ENCODE results near the gene RADIL.

DNA sequence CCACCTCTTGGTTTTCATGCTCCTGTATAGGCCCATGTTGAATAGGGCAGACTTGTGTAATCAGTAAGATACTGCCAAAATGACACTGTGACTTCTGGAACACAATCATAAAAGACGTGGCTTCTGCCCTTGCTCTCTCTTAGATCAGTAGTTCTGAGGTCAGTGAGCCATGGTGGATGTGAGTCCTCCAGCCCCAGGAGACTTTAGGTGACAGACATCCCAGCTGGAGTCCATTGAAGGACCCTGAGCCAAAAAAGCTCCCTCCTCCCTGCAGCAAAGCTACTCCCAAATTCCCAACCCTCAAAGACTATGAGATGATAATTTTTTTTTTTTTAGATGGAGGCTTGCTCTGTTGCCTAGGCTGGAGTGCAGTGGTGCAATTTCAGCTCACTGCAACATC is 3.2 kb upstream of the RADIL start:
- TF ChIP-seq, protein P1, sequence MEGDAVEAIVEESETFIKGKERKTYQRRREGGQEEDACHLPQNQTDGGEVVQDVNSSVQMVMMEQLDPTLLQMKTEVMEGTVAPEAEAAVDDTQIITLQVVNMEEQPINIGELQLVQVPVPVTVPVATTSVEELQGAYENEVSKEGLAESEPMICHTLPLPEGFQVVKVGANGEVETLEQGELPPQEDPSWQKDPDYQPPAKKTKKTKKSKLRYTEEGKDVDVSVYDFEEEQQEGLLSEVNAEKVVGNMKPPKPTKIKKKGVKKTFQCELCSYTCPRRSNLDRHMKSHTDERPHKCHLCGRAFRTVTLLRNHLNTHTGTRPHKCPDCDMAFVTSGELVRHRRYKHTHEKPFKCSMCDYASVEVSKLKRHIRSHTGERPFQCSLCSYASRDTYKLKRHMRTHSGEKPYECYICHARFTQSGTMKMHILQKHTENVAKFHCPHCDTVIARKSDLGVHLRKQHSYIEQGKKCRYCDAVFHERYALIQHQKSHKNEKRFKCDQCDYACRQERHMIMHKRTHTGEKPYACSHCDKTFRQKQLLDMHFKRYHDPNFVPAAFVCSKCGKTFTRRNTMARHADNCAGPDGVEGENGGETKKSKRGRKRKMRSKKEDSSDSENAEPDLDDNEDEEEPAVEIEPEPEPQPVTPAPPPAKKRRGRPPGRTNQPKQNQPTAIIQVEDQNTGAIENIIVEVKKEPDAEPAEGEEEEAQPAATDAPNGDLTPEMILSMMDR (IDR thresholded peaks at IDR 0.05; ENCODE audit: insufficient read depth, low read length) = no peak
- no peak for TF ChIP-seq REST (IDR thresholded peaks at IDR 0.05; ENCODE audit: insufficient replicate concordance, low read depth)
